ENCODE measurements around the gene IGFBPL1. TPM values are rescaled to one million over a fixed set of nuclear protein-coding genes. Genes with fewer than 3 reads are reported as not detected.
A peak's percentile ranks its signal among the peaks of the same experiment; 100 is the strongest.

The IGFBPL1 gene
- total and polyA plus RNA-seq, 2 donors from 2014 or later, result 0.22 TPM; not detected in 1

DNA sequence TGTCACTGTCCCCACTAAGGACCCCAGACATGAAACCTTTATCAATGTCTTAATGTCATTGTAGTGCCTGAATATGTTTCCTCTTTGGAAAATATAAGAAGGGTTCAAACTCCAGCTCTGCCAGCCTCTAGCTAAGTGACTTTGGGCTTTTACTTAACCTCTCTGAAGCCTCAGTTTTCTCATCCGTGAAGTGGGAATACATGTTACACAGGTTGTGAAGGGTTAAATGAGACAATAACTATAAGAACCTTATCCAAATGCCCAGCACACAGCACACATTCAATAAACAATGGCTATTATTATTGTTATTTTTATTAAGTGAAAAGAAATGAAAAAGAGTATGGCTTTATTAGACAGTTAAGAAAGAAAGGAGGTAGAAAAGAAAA, 15.7 kb upstream of the IGFBPL1 start:
- no peak overlapping the region for H3K9ac ChIP-seq (ENCODE audit: low read length in 3 of 3)
- TF ChIP-seq, protein P1, sequence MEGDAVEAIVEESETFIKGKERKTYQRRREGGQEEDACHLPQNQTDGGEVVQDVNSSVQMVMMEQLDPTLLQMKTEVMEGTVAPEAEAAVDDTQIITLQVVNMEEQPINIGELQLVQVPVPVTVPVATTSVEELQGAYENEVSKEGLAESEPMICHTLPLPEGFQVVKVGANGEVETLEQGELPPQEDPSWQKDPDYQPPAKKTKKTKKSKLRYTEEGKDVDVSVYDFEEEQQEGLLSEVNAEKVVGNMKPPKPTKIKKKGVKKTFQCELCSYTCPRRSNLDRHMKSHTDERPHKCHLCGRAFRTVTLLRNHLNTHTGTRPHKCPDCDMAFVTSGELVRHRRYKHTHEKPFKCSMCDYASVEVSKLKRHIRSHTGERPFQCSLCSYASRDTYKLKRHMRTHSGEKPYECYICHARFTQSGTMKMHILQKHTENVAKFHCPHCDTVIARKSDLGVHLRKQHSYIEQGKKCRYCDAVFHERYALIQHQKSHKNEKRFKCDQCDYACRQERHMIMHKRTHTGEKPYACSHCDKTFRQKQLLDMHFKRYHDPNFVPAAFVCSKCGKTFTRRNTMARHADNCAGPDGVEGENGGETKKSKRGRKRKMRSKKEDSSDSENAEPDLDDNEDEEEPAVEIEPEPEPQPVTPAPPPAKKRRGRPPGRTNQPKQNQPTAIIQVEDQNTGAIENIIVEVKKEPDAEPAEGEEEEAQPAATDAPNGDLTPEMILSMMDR (IDR thresholded peaks at IDR 0.05; ENCODE audit: borderline replicate concordance, extremely low read depth, insufficient read depth), result no peak
- no peaks in the 10 kb centered on the region for H3K4me1 ChIP-seq (ENCODE audit: control insufficient read depth in 2 of 3, insufficient read depth in 2 of 3, low read depth in 1 of 3, low read length in 3 of 3)
- H3K9me3 ChIP-seq (ENCODE audit: control insufficient read depth in 2 of 3, insufficient read depth in 1 of 3, low read length in 3 of 3), result no peaks in the 10 kb centered on the region
- intact Hi-C loops (cut with DNase I), result no loop called here
- no peak overlapping the region for H3K27ac ChIP-seq (ENCODE audit: low read depth in 2 of 2, low read length in 2 of 2)
- H3K4me3 ChIP-seq (ENCODE audit: low read length in 3 of 3), result no peak overlapping the region
- H3K36me3 ChIP-seq (ENCODE audit: control insufficient read depth in 2 of 3, insufficient read depth in 3 of 3, low read length in 3 of 3), result no peaks in the 10 kb centered on the region
- FAIRE-seq, result no peak
- no peak for DNase-seq
- no peaks in the 10 kb centered on the region for H3K27me3 ChIP-seq (ENCODE audit: control insufficient read depth, insufficient read depth, low read length)

DNA sequence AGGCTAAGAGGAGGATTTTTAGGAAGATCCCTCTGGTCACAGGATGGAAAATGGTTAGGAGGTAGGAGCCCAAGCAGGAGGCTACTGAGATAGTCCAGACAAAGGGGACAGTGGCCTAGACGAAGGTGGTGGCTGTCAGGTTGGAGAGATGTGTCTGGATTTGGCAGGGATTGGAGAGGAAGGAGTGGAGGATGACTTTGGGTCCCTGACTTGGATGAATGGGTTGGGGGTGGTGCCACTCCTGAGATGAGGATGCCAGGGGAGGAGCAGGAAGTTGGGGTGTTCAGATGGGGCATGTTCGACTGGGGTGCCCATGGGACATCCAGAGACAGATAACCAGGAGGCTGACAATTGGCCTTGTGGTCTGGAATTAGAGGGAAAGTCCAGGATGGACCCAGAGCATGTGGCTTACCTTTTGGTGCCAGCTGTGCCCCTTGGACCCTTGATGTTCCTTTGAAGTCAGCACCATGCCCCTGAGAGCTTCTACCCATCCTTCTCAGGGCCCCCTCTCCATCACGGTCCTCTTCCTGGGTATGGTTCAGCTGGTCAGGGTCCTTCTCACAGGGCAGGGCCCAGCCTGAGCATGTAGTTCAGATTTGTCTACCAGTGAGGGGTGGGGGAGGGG, 15.1 kb upstream of the IGFBPL1 start:
- TF ChIP-seq, protein P1 (IDR thresholded peaks at IDR 0.05; ENCODE audit: borderline replicate concordance, extremely low read depth, insufficient read depth), result no peak
- DNase-seq (no peak), FAIRE-seq (no peak)

GRCh38 chr9:38437193-38437823, 13.1 kb upstream of the IGFBPL1 start:
- H3K9ac ChIP-seq (ENCODE audit: low read length in 3 of 3), result no peak overlapping the region
- no peak overlapping the region for H3K4me3 ChIP-seq (ENCODE audit: low read length in 3 of 3)
- H3K4me1 ChIP-seq (ENCODE audit: control insufficient read depth in 2 of 3, insufficient read depth in 2 of 3, low read depth in 1 of 3, low read length in 3 of 3), result no peaks in the 10 kb centered on the region
- H3K27ac ChIP-seq (ENCODE audit: low read depth in 2 of 2, low read length in 2 of 2), result peak overlapping the region in 1 of 2 donors; percentile 23
- no peaks in the 10 kb centered on the region for H3K36me3 ChIP-seq (ENCODE audit: control insufficient read depth in 2 of 3, insufficient read depth in 3 of 3, low read length in 3 of 3)
- peak in 2 of 5 donors; percentile 6 to 19 for DNase-seq
- H3K9me3 ChIP-seq (ENCODE audit: control insufficient read depth in 2 of 3, insufficient read depth in 1 of 3, low read length in 3 of 3), result no peaks in the 10 kb centered on the region
- TF ChIP-seq, protein P1 (IDR thresholded peaks at IDR 0.05; ENCODE audit: borderline replicate concordance, extremely low read depth, insufficient read depth), result no peak
- FAIRE-seq, result no peak
- no peaks in the 10 kb centered on the region for H3K27me3 ChIP-seq (ENCODE audit: control insufficient read depth, insufficient read depth, low read length)
- intact Hi-C loops (cut with DNase I), result no loop called here

More for the DNA sequence above, 15.1 kb upstream of the IGFBPL1 start:
- intact Hi-C loops (cut with DNase I), result no loop called here
- Histone ChIP-seq H3K27ac (ENCODE audit: low read depth in 2 of 2, low read length in 2 of 2) (no peak overlapping the region), H3K36me3 (ENCODE audit: control insufficient read depth in 2 of 3, insufficient read depth in 3 of 3, low read length in 3 of 3) (no peaks in the 10 kb centered on the region), H3K4me3 (ENCODE audit: low read length in 3 of 3) (no peak overlapping the region), H3K9me3 (ENCODE audit: control insufficient read depth in 2 of 3, insufficient read depth in 1 of 3, low read length in 3 of 3) (no peaks in the 10 kb centered on the region), H3K4me1 (ENCODE audit: control insufficient read depth in 2 of 3, insufficient read depth in 2 of 3, low read depth in 1 of 3, low read length in 3 of 3) (no peaks in the 10 kb centered on the region), H3K27me3 (ENCODE audit: control insufficient read depth, insufficient read depth, low read length) (no peaks in the 10 kb centered on the region), H3K9ac (ENCODE audit: low read length in 3 of 3) (no peak overlapping the region)
